Retinal pigment epithelial cell (primary cell): ENCODE data around the gene TEX28.
A peak's percentile ranks its signal among the peaks of the same experiment; 100 is the strongest.
"Not testable (repeated sequence)": the region's sequence is repeated elsewhere in the genome, so short reads cannot be mapped to it uniquely, and the experiment has no call there.

Source experiments
- DNase-seq: peaks from one replicate; pipeline ENCODE4 v3.0.0-alpha.2; 2010; ENCODE audit warnings: low read depth
- H3K4me3 ChIP-seq: 2 replicates; pipeline ENCODE4 v1.5.1; 2011; ENCODE audit warnings: mild to moderate bottlenecking, low read length, control low read depth, moderate library complexity
- TF ChIP-seq, protein P1 (sequence below): conservative IDR thresholded peaks from 2 replicates; pipeline ENCODE4 v1.5.1; 2011; ENCODE audit warnings: low read depth, low read length, control low read depth, inconsistent platforms

Gene TEX28

GRCh38 chrX:154309041-154309775 is 14.3 kb upstream of the TEX28 start:
- H3K4me3 ChIP-seq: no peak overlapping the region
- DNase-seq: no peak
- TF ChIP-seq, protein P1, sequence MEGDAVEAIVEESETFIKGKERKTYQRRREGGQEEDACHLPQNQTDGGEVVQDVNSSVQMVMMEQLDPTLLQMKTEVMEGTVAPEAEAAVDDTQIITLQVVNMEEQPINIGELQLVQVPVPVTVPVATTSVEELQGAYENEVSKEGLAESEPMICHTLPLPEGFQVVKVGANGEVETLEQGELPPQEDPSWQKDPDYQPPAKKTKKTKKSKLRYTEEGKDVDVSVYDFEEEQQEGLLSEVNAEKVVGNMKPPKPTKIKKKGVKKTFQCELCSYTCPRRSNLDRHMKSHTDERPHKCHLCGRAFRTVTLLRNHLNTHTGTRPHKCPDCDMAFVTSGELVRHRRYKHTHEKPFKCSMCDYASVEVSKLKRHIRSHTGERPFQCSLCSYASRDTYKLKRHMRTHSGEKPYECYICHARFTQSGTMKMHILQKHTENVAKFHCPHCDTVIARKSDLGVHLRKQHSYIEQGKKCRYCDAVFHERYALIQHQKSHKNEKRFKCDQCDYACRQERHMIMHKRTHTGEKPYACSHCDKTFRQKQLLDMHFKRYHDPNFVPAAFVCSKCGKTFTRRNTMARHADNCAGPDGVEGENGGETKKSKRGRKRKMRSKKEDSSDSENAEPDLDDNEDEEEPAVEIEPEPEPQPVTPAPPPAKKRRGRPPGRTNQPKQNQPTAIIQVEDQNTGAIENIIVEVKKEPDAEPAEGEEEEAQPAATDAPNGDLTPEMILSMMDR: no peak

DNA sequence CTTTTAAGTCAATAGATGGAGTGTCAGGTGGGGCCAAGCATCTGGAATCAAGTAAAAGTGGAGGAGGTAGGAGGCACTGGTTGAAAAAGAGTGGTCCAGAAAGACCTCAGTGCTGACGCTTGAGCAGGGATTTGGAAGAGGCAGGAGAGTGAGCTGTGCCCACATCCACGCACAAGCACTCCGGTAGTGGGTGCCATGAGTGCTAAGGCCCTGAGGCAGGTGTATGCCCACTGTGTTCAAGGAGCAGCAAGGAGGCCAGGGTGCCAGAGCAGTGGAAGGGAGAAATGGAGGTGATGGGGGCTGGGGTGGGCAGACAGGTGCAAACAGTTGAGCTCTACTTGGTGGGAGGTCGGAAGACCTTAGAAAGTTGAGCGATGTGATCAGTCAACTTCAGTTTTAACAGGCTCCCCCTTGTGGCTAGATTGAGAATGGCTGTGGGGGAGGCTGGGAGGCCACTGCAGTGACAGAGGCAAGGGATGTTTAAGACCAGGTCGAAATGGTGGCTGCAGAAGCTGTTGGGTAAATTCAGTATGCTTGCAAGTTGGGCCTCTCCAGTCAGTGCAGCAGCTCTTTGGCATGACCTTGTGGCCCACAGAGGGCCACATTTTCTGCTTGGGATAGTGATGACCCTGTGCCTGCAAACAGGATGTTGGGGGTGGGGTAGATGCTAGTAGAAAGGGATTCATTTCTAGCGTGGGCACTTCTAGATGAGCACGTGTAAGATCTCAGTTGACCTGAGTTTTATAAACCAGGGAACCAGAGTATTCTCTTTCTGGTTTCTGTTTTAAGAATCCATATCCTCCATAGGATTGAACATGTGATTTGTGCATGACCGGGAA is 13.4 kb upstream of the TEX28 start:
- H3K4me3 ChIP-seq: no peak overlapping the region
- TF ChIP-seq, protein P1: peak; percentile 76
- no peak for DNase-seq

GRCh38 chrX:154307202-154307601 is 12.3 kb upstream of the TEX28 start:
- H3K4me3 ChIP-seq: no peak overlapping the region
- DNase-seq: no peak
- TF ChIP-seq, protein P1: no peak

GRCh38 chrX:154305541-154306205 is 10.7 kb upstream of the TEX28 start:
- no peak for DNase-seq
- TF ChIP-seq, protein P1: no peak
- H3K4me3 ChIP-seq: no peak overlapping the region

GRCh38 chrX:154304846-154305245 is 9.9 kb upstream of the TEX28 start:
- no peak for DNase-seq
- TF ChIP-seq, protein P1: no peak
- no peak overlapping the region for H3K4me3 ChIP-seq

DNA sequence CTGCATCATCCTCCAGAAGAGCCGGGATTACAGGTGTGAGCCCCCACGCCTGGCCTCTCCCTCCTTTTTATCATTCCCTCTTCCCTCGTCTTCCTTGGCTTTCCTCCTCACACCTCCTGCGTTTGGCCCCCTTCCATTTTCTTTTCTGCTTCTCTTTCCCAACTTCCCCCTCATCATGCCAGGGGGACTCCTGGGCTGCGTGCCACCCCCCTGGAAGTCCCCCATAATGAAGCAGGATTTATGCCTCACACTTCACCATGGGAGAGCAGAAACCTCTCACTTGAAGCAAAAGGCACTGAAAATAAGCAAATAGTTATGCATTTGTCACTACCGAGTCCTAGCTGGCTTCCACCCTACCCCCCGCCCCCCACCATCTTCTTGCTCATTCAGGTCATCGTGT is 8.6 kb upstream of the TEX28 start:
- no peak overlapping the region for H3K4me3 ChIP-seq
- TF ChIP-seq, protein P1: no peak
- DNase-seq: no peak

GRCh38 chrX:154302998-154303397 is 8.1 kb upstream of the TEX28 start:
- H3K4me3 ChIP-seq, DNase-seq: not testable (repeated sequence)
